GM23338 (cell line): ENCODE data around the gene ZNF562.

Source experiments
- CREB1 ChIP-seq: fragments of 250-450 bp; sonication (Bioruptor Pico); IDR thresholded peaks from 2 replicates; pipeline ENCODE4 v1.5.0; 2020; ENCODE audit warnings: low read depth, mild to moderate bottlenecking, moderate library complexity
- EZH2 ChIP-seq: fragments of 200-600 bp; sonication (generic); IDR thresholded peaks from one replicate; pipeline ENCODE4 v1.8.0; 2017; ENCODE audit warnings: antibody characterized with exemption, mild to moderate bottlenecking, low read depth; ENCODE audit not compliant: unreplicated experiment
- EZH2phosphoT487 ChIP-seq: fragments of 200-600 bp; sonication (generic); IDR thresholded peaks from one replicate; pipeline ENCODE4 v1.8.1; 2018; ENCODE audit warnings: antibody characterized with exemption; ENCODE audit not compliant: unreplicated experiment
- JUNB ChIP-seq: IDR thresholded peaks from one replicate; pipeline ENCODE4 v1.6.1; 2016; ENCODE audit warnings: antibody characterized with exemption; ENCODE audit not compliant: unreplicated experiment
- NANOG ChIP-seq: IDR thresholded peaks from 2 replicates; pipeline ENCODE4 v1.6.1; 2016; ENCODE audit warnings: antibody characterized with exemption, borderline replicate concordance
- POLR2AphosphoS5 ChIP-seq: IDR thresholded peaks from 2 replicates; pipeline ENCODE4 v1.6.1; 2016; ENCODE audit warnings: antibody characterized with exemption, low read depth
- STAT1 ChIP-seq: IDR thresholded peaks from one replicate; pipeline ENCODE4 v1.6.1; 2016; ENCODE audit warnings: antibody characterized with exemption; ENCODE audit not compliant: unreplicated experiment
- ZNF114 ChIP-seq: fragments of 250-450 bp; sonication (Bioruptor Pico); IDR thresholded peaks from 2 replicates; pipeline ENCODE4 v1.5.0; 2020; ENCODE audit warnings: mild to moderate bottlenecking, moderate library complexity
- ZNF331 ChIP-seq: fragments of 250-450 bp; sonication (Bioruptor Pico); IDR thresholded peaks from 2 replicates; pipeline ENCODE4 v1.5.0; 2020; ENCODE audit warnings: low read depth, mild to moderate bottlenecking, moderate library complexity
- TF ChIP-seq, protein P1 (sequence below): IDR thresholded peaks from 2 replicates; pipeline ENCODE4 v1.6.1; 2016; ENCODE audit warnings: antibody characterized with exemption
- TF ChIP-seq, protein P2 (sequence below), 2 experiments: fragments of 200-600 bp in 1 of 2; sonication (generic) in 1 of 2; conservative IDR thresholded peaks; 2 replicates each; pipeline versions ENCODE4 v1.5.1 to v1.6.1; 2016 to 2017; ENCODE audit warnings: antibody characterized with exemption in 2 of 2, low read depth in 2 of 2, mild to moderate bottlenecking in 2 of 2, moderate library complexity in 1 of 2
- TF ChIP-seq, protein P3 (sequence below): IDR thresholded peaks from one replicate; pipeline ENCODE4 v1.6.1; 2018; ENCODE audit warnings: antibody characterized with exemption; ENCODE audit not compliant: unreplicated experiment
- TF ChIP-seq, protein P4 (sequence below): fragments of 250-450 bp; sonication (Bioruptor Pico); IDR thresholded peaks from 2 replicates; pipeline ENCODE4 v1.5.0; 2020; ENCODE audit warnings: mild to moderate bottlenecking, moderate library complexity

DNA sequence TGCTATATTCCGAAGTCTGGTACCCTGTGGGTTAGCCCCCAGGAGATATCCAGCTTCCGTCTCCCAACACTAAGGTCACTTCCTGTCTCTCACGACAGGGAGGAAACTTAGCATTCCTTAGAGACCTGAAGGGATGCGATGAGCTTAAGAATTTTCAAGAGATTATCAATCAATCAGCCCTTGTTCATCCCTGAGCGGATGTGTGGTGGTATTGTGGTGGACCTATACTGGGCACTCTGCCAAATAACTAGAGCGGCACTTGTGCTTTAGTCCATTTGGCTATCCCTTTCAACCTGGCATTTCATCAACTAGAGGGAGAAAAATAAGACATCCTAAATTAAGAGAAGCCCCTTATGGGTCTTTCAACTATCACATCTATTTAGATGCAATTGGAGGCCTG is 30.9 kb upstream of the ZNF562 start:
- TF ChIP-seq EZH2: no peak
- TF ChIP-seq POLR2AphosphoS5: no peak
- TF ChIP-seq, protein P1, sequence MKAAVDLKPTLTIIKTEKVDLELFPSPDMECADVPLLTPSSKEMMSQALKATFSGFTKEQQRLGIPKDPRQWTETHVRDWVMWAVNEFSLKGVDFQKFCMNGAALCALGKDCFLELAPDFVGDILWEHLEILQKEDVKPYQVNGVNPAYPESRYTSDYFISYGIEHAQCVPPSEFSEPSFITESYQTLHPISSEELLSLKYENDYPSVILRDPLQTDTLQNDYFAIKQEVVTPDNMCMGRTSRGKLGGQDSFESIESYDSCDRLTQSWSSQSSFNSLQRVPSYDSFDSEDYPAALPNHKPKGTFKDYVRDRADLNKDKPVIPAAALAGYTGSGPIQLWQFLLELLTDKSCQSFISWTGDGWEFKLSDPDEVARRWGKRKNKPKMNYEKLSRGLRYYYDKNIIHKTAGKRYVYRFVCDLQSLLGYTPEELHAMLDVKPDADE: no peak
- TF ChIP-seq, protein P2, sequence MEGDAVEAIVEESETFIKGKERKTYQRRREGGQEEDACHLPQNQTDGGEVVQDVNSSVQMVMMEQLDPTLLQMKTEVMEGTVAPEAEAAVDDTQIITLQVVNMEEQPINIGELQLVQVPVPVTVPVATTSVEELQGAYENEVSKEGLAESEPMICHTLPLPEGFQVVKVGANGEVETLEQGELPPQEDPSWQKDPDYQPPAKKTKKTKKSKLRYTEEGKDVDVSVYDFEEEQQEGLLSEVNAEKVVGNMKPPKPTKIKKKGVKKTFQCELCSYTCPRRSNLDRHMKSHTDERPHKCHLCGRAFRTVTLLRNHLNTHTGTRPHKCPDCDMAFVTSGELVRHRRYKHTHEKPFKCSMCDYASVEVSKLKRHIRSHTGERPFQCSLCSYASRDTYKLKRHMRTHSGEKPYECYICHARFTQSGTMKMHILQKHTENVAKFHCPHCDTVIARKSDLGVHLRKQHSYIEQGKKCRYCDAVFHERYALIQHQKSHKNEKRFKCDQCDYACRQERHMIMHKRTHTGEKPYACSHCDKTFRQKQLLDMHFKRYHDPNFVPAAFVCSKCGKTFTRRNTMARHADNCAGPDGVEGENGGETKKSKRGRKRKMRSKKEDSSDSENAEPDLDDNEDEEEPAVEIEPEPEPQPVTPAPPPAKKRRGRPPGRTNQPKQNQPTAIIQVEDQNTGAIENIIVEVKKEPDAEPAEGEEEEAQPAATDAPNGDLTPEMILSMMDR (conservative IDR thresholded peaks at IDR 0.05; ENCODE audit: low read depth in 2 of 2): no peak
- no peak for TF ChIP-seq ZNF114 (CRISPR knock-in tag)
- TF ChIP-seq EZH2phosphoT487: no peak
- TF ChIP-seq, protein P3, sequence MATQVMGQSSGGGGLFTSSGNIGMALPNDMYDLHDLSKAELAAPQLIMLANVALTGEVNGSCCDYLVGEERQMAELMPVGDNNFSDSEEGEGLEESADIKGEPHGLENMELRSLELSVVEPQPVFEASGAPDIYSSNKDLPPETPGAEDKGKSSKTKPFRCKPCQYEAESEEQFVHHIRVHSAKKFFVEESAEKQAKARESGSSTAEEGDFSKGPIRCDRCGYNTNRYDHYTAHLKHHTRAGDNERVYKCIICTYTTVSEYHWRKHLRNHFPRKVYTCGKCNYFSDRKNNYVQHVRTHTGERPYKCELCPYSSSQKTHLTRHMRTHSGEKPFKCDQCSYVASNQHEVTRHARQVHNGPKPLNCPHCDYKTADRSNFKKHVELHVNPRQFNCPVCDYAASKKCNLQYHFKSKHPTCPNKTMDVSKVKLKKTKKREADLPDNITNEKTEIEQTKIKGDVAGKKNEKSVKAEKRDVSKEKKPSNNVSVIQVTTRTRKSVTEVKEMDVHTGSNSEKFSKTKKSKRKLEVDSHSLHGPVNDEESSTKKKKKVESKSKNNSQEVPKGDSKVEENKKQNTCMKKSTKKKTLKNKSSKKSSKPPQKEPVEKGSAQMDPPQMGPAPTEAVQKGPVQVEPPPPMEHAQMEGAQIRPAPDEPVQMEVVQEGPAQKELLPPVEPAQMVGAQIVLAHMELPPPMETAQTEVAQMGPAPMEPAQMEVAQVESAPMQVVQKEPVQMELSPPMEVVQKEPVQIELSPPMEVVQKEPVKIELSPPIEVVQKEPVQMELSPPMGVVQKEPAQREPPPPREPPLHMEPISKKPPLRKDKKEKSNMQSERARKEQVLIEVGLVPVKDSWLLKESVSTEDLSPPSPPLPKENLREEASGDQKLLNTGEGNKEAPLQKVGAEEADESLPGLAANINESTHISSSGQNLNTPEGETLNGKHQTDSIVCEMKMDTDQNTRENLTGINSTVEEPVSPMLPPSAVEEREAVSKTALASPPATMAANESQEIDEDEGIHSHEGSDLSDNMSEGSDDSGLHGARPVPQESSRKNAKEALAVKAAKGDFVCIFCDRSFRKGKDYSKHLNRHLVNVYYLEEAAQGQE: no peak
- TF ChIP-seq CREB1 (CRISPR knock-in tag): no peak
- TF ChIP-seq JUNB: no peak
- no peak for TF ChIP-seq ZNF331 (CRISPR knock-in tag)
- no peak for TF ChIP-seq STAT1
- no peak for TF ChIP-seq NANOG
- TF ChIP-seq, protein P4, sequence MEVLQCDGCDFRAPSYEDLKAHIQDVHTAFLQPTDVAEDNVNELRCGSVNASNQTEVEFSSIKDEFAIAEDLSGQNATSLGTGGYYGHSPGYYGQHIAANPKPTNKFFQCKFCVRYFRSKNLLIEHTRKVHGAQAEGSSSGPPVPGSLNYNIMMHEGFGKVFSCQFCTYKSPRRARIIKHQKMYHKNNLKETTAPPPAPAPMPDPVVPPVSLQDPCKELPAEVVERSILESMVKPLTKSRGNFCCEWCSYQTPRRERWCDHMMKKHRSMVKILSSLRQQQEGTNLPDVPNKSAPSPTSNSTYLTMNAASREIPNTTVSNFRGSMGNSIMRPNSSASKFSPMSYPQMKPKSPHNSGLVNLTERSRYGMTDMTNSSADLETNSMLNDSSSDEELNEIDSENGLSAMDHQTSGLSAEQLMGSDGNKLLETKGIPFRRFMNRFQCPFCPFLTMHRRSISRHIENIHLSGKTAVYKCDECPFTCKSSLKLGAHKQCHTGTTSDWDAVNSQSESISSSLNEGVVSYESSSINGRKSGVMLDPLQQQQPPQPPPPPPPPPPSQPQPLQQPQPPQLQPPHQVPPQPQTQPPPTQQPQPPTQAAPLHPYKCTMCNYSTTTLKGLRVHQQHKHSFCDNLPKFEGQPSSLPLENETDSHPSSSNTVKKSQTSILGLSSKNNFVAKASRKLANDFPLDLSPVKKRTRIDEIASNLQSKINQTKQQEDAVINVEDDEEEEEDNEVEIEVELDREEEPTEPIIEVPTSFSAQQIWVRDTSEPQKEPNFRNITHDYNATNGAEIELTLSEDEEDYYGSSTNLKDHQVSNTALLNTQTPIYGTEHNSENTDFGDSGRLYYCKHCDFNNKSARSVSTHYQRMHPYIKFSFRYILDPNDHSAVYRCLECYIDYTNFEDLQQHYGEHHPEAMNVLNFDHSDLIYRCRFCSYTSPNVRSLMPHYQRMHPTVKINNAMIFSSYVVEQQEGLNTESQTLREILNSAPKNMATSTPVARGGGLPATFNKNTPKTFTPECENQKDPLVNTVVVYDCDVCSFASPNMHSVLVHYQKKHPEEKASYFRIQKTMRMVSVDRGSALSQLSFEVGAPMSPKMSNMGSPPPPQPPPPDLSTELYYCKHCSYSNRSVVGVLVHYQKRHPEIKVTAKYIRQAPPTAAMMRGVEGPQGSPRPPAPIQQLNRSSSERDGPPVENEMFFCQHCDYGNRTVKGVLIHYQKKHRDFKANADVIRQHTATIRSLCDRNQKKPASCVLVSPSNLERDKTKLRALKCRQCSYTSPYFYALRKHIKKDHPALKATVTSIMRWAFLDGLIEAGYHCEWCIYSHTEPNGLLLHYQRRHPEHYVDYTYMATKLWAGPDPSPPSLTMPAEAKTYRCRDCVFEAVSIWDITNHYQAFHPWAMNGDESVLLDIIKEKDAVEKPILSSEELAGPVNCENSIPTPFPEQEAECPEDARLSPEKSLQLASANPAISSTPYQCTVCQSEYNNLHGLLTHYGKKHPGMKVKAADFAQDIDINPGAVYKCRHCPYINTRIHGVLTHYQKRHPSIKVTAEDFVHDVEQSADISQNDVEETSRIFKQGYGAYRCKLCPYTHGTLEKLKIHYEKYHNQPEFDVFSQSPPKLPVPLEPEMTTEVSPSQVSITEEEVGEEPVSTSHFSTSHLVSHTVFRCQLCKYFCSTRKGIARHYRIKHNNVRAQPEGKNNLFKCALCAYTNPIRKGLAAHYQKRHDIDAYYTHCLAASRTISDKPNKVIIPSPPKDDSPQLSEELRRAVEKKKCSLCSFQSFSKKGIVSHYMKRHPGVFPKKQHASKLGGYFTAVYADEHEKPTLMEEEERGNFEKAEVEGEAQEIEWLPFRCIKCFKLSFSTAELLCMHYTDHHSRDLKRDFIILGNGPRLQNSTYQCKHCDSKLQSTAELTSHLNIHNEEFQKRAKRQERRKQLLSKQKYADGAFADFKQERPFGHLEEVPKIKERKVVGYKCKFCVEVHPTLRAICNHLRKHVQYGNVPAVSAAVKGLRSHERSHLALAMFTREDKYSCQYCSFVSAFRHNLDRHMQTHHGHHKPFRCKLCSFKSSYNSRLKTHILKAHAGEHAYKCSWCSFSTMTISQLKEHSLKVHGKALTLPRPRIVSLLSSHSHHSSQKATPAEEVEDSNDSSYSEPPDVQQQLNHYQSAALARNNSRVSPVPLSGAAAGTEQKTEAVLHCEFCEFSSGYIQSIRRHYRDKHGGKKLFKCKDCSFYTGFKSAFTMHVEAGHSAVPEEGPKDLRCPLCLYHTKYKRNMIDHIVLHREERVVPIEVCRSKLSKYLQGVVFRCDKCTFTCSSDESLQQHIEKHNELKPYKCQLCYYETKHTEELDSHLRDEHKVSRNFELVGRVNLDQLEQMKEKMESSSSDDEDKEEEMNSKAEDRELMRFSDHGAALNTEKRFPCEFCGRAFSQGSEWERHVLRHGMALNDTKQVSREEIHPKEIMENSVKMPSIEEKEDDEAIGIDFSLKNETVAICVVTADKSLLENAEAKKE (CRISPR knock-in tag): no peak
